IMR-90 (cell line): ENCODE measurements around the gene NUP205.
A peak's percentile ranks its signal among the peaks of the same experiment; 100 is the strongest.

Experiments used
- CEBPB ChIP-seq: IDR thresholded peaks from 2 replicates; pipeline ENCODE4 v1.6.1; 2012; ENCODE audit warnings: low read depth, low read length, improper control_type of control experiment
- CHD1 ChIP-seq: IDR thresholded peaks from 2 replicates; pipeline ENCODE4 v1.6.1; 2012; ENCODE audit warnings: low read depth, low read length, improper control_type of control experiment
- FOS ChIP-seq: fragments of 150-350 bp; IDR thresholded peaks from 2 replicates; pipeline ENCODE4 v1.6.1; 2016; ENCODE audit warnings: low read depth, low read length
- MAFK ChIP-seq: IDR thresholded peaks from 2 replicates; pipeline ENCODE4 v1.6.1; 2012; ENCODE audit warnings: low read depth, low read length, improper control_type of control experiment
- MAZ ChIP-seq: IDR thresholded peaks from 2 replicates; pipeline ENCODE4 v1.6.1; 2012; ENCODE audit warnings: low read depth, mild to moderate bottlenecking, low read length, improper control_type of control experiment, moderate library complexity, borderline replicate concordance
- MXI1 ChIP-seq: IDR thresholded peaks from 2 replicates; pipeline ENCODE4 v1.6.1; 2012; ENCODE audit warnings: low read depth, mild to moderate bottlenecking, low read length, moderate library complexity, borderline replicate concordance
- POLR2A ChIP-seq: IDR thresholded peaks from 2 replicates; pipeline ENCODE4 v1.6.1; 2012; ENCODE audit warnings: mild to moderate bottlenecking, low read depth, low read length
- RAD21 ChIP-seq: IDR thresholded peaks from 2 replicates; pipeline ENCODE4 v1.6.1; 2012; ENCODE audit warnings: low read length, improper control_type of control experiment
- RCOR1 ChIP-seq: IDR thresholded peaks from 2 replicates; pipeline ENCODE4 v1.6.1; 2012; ENCODE audit warnings: mild to moderate bottlenecking, low read length, improper control_type of control experiment; ENCODE audit not compliant: insufficient replicate concordance
- RFX5 ChIP-seq: IDR thresholded peaks from 2 replicates; pipeline ENCODE4 v1.8.0; 2012; ENCODE audit warnings: low read depth, mild to moderate bottlenecking, low read length, moderate library complexity
- SMC3 ChIP-seq: fragments of 150-350 bp; IDR thresholded peaks from 2 replicates; pipeline ENCODE4 v1.6.1; 2016; ENCODE audit warnings: low read depth, mild to moderate bottlenecking, antibody characterized with exemption, low read length, moderate library complexity
- TF ChIP-seq, protein P1 (sequence below): conservative IDR thresholded peaks from 2 replicates; pipeline ENCODE4 v1.5.1; 2012; ENCODE audit warnings: mild to moderate bottlenecking, low read depth, low read length, improper control_type of control experiment
- TF ChIP-seq, protein P2 (sequence below): fragments of 150-350 bp; IDR thresholded peaks from 2 replicates; pipeline ENCODE4 v1.6.1; 2017; ENCODE audit warnings: mild to moderate bottlenecking, antibody characterized with exemption, low read length, low read depth

DNA sequence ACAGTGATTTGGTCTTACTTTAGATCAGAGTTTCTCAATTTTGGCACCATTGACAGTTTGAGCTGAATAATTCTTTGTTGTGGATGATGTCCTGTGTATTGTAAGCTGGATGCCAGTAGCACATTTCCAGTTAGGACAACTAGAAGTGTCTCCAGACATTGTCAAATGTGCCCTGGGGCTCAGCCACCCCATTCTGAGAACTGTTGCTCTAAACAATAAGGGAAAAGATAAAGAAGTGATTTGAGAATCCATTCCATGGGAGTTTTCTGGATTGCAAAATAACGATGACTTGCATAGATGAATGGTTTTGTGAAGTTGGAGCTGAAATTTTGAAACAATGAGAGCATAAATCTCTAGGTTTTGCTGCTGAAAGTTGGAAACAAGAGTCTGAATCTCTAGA lies 44.6 kb downstream of the NUP205 start:
- no peak for TF ChIP-seq MXI1
- TF ChIP-seq, protein P1, sequence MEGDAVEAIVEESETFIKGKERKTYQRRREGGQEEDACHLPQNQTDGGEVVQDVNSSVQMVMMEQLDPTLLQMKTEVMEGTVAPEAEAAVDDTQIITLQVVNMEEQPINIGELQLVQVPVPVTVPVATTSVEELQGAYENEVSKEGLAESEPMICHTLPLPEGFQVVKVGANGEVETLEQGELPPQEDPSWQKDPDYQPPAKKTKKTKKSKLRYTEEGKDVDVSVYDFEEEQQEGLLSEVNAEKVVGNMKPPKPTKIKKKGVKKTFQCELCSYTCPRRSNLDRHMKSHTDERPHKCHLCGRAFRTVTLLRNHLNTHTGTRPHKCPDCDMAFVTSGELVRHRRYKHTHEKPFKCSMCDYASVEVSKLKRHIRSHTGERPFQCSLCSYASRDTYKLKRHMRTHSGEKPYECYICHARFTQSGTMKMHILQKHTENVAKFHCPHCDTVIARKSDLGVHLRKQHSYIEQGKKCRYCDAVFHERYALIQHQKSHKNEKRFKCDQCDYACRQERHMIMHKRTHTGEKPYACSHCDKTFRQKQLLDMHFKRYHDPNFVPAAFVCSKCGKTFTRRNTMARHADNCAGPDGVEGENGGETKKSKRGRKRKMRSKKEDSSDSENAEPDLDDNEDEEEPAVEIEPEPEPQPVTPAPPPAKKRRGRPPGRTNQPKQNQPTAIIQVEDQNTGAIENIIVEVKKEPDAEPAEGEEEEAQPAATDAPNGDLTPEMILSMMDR = no peak
- TF ChIP-seq POLR2A = no peak
- TF ChIP-seq RCOR1 = no peak
- TF ChIP-seq, protein P2, sequence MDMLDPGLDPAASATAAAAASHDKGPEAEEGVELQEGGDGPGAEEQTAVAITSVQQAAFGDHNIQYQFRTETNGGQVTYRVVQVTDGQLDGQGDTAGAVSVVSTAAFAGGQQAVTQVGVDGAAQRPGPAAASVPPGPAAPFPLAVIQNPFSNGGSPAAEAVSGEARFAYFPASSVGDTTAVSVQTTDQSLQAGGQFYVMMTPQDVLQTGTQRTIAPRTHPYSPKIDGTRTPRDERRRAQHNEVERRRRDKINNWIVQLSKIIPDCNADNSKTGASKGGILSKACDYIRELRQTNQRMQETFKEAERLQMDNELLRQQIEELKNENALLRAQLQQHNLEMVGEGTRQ = no peak
- TF ChIP-seq RAD21 = no peak
- no peak for TF ChIP-seq MAFK
- TF ChIP-seq MAZ = no peak
- no peak for TF ChIP-seq RFX5
- no peak for TF ChIP-seq FOS
- TF ChIP-seq SMC3 = no peak
- 0 out of 2 replicates have a peak, but pooled peaks have one; percentile 11 for TF ChIP-seq CEBPB
- no peak for TF ChIP-seq CHD1
